HL-60 (cell line): Measurements from ENCODE around the gene KATNAL2.
"Not testable (repeated sequence)": the region's sequence is repeated elsewhere in the genome, so short reads cannot be mapped to it uniquely, and the experiment has no call there.

Experiments used
- DNase-seq, 2 experiments: peaks; one replicate each; pipeline ENCODE4 v3.0.0-alpha.2; 2010 to 2020; ENCODE audit warnings: low read depth in 1 of 2, low spot score in 1 of 2
- H3K27ac ChIP-seq: fragments of 250-450 bp; sonication (Bioruptor Pico); replicated peaks from 2 replicates; pipeline ENCODE4 v1.5.1; 2020; ENCODE audit warnings: mild to moderate bottlenecking, moderate library complexity
- H3K27me3 ChIP-seq: fragments of 250-450 bp; sonication (Bioruptor Pico); 2 replicates; pipeline ENCODE4 v1.5.1; 2021; ENCODE audit warnings: mild to moderate bottlenecking, moderate library complexity; ENCODE audit not compliant: insufficient read depth, poor library complexity, severe bottlenecking
- H3K4me3 ChIP-seq: replicated peaks from 2 replicates; pipeline ENCODE4 v1.5.1; 2011; ENCODE audit warnings: mild to moderate bottlenecking, control low read depth, low read length; ENCODE audit not compliant: insufficient read depth
- CTCF ChIP-seq: IDR thresholded peaks from one replicate; pipeline ENCODE4 v1.5.1; 2011; ENCODE audit warnings: low read length, control low read depth, inconsistent platforms; ENCODE audit not compliant: insufficient read depth
- GABPA ChIP-seq: IDR thresholded peaks from 2 replicates; pipeline ENCODE4 v1.6.1; 2012; ENCODE audit warnings: low read depth
- POLR2AphosphoS5 ChIP-seq: IDR thresholded peaks from 2 replicates; pipeline ENCODE4 v1.6.1; 2012; ENCODE audit warnings: low read depth
- REST ChIP-seq: IDR thresholded peaks from 2 replicates; pipeline ENCODE4 v1.6.1; 2012; ENCODE audit warnings: low read depth; ENCODE audit not compliant: insufficient replicate concordance
- SPI1 ChIP-seq: IDR thresholded peaks from 2 replicates; pipeline ENCODE4 v1.6.1; 2012; ENCODE audit warnings: low read depth, mild to moderate bottlenecking, borderline replicate concordance

Gene KATNAL2

DNA sequence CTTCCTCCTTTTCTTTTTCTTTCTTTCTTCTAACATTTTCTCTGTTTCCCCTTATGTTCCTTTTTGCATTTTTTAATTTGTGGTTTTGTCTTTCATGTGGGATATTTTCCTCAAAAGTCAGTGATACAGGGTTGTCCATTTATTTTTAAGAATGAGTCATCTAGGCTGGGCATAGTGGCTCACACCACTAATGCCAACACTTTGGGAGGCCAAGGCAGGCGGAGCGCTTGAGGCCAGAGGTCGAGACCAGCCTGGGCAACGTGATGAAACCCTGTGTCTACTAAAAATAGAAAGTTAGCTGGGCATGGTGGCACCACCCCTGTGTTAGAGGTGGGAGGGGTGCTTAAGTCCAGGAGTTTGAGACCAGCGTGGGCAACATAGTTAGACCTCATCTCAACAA lies 35.8 kb downstream of the KATNAL2 start:
- no peak overlapping the region for H3K4me3 ChIP-seq
- no peak for DNase-seq
- H3K27me3 ChIP-seq: peaks cover 5% of the 10 kb centered on the region
- TF ChIP-seq REST (no peak), SPI1 (no peak), GABPA (no peak), CTCF (no peak), POLR2AphosphoS5 (no peak)
- H3K27ac ChIP-seq: no peak overlapping the region

GRCh38 chr18:46958209-46958608 lies 40.8 kb downstream of the KATNAL2 start:
- TF ChIP-seq POLR2AphosphoS5 (no peak), CTCF (no peak), REST (no peak)
- H3K27ac ChIP-seq: no peak overlapping the region
- no peak overlapping the region for H3K4me3 ChIP-seq
- H3K27me3 ChIP-seq: peaks cover 10% of the 10 kb centered on the region
- DNase-seq: no peak

DNA sequence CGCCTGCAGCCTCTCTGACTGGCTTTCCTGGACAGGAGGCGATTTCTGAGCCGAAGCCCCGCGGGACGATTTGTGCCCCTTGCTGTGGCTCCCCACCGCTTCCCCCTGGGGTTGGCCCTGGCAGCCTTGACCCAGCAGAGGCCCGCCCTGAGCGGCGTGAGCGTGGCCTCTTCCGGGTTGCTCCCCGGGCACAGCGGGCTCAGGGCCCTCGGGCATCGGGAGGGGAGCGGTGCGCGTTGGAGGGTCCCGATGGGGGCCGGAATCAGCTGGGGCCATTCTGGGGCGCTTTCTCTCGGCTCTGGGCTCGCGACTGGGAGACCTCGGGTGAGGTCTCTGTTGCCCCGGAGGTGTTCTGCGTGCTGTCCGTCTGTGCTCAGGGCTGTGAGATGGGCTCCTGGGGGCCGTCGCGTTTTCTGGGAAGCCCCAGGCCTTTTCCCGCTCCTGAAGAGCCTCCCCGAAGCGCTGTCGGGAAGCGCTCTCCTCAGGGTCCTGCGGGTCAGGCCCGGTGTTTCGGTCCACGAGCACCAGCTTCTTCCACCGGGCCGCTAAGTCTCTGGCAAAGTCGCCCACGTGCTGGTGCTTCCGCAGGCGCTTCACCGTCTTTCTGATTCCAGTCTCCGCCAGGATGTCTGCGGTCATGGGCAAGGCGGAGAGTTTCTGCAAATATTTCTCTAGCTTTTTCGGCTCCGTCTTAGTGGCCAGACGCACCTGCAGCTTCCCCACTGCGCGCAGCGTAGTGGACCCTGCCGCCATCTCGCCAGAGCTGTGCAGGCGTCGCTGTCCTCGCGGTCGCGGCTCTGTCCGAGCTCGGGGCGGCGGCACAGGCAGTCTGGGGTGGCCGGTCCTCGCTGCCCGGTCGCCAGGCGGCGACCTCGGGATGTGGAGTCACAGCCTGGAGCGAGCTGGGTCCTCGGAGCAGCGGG lies 46.5 kb downstream of the KATNAL2 start:
- H3K27me3 ChIP-seq, H3K27ac ChIP-seq, DNase-seq, H3K4me3 ChIP-seq: not testable (repeated sequence)

- H3K27ac ChIP-seq, H3K27me3 ChIP-seq, DNase-seq, H3K4me3 ChIP-seq: not testable (repeated sequence)
Observed at GRCh38 chr18:46964579-46965293, 47.3 kb downstream of the KATNAL2 start.

DNA sequence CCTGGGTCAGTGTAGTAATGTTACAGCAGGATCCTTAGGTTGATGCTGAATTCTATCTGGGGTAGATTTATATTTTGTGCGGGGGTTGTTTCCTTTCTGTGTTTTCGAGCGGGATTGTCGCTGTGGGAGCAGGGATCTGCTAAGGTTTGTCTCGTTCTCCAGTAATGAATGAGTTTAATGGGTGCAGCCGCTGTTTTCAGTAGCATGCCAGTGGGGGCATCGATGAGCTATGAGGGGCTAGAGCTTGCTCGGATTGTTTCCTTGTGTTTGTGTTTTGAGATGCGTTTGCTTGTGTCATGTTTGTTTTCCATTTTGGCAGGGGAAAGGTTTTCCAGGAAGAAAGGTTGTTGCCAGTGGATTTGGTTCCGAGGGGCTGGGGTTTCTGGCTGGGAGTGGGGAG lies 48.9 kb downstream of the KATNAL2 start:
- H3K27ac ChIP-seq, H3K27me3 ChIP-seq, H3K4me3 ChIP-seq, DNase-seq: not testable (repeated sequence)

DNA sequence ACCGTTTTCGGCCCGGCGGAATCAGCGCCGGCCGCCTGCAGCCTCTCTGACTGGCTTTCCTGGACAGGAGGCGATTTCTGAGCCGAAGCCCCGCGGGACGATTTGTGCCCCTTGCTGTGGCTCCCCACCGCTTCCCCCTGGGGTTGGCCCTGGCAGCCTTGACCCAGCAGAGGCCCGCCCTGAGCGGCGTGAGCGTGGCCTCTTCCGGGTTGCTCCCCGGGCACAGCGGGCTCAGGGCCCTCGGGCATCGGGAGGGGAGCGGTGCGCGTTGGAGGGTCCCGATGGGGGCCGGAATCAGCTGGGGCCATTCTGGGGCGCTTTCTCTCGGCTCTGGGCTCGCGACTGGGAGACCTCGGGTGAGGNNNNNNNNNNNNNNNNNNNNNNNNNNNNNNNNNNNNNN lies 52.1 kb downstream of the KATNAL2 start:
- DNase-seq, H3K27me3 ChIP-seq, H3K4me3 ChIP-seq, H3K27ac ChIP-seq: not testable (repeated sequence)

DNA sequence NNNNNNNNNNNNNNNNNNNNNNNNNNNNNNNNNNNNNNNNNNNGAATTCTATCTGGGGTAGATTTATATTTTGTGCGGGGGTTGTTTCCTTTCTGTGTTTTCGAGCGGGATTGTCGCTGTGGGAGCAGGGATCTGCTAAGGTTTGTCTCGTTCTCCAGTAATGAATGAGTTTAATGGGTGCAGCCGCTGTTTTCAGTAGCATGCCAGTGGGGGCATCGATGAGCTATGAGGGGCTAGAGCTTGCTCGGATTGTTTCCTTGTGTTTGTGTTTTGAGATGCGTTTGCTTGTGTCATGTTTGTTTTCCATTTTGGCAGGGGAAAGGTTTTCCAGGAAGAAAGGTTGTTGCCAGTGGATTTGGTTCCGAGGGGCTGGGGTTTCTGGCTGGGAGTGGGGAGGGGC lies 102.5 kb downstream of the KATNAL2 start:
- not testable (repeated sequence) for H3K27me3 ChIP-seq, H3K4me3 ChIP-seq, H3K27ac ChIP-seq

DNA sequence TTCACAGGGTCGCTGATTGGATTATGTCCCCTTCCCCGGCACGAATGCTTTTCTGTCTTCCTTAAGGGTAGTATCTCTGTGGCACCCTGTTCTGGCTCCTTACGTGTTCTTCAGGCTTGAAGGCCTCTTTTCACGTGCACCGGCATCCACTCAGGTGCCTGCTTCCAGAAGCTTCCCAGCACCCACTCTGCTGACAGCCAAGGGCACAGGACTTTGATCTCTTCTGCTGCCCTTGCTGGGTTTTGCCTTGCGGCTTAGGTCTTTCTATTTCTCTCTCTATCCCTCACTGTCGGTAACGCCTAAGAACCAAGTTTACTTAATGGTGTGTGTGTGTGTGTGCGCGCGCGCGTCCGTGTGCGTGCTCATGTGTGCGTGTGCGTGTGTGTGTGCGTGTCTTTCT lies 103.4 kb downstream of the KATNAL2 start:
- DNase-seq, H3K4me3 ChIP-seq, H3K27ac ChIP-seq, H3K27me3 ChIP-seq: not testable (repeated sequence)

More for the DNA sequence above, 102.5 kb downstream of the KATNAL2 start:
- not testable (repeated sequence) for DNase-seq
